Subcutaneous abdominal adipose tissue (tissue), 5 donors: ENCODE data around the gene APP.
A peak's percentile ranks its signal among the peaks of the same experiment; 100 is the strongest.
"Not testable (repeated sequence)": the region's sequence is repeated elsewhere in the genome, so short reads cannot be mapped to it uniquely, and the experiment has no call there.

Experiments
- H3K27ac ChIP-seq: one replicate; pipeline ENCODE4 v1.7.0; 2013; ENCODE audit warnings: low read depth, mild to moderate bottlenecking, inconsistent platforms, low read length, moderate library complexity
- H3K27me3 ChIP-seq, 5 donors: one replicate each; pipeline ENCODE4 v1.7.0; 2013; ENCODE audit warnings: low read length in 5 of 5, inconsistent platforms in 1 of 5; ENCODE audit not compliant: control insufficient read depth in 5 of 5, insufficient read depth in 4 of 5
- H3K36me3 ChIP-seq, 5 donors: one replicate each; pipeline ENCODE4 v1.7.0; 2013; ENCODE audit warnings: low read length in 5 of 5; ENCODE audit not compliant: control insufficient read depth in 5 of 5, insufficient read depth in 5 of 5
- H3K4me1 ChIP-seq, 5 donors: one replicate each; pipeline ENCODE4 v1.7.0; 2013; ENCODE audit warnings: low read length in 5 of 5, mild to moderate bottlenecking in 3 of 5, moderate library complexity in 1 of 5; ENCODE audit not compliant: control insufficient read depth in 5 of 5, insufficient read depth in 5 of 5
- H3K4me3 ChIP-seq, 5 donors: one replicate each; pipeline ENCODE4 v1.7.0; 2013; ENCODE audit warnings: low read length in 5 of 5, low read depth in 1 of 5
- H3K9ac ChIP-seq, 5 donors: one replicate each; pipeline ENCODE4 v1.7.0; 2013; ENCODE audit warnings: low read length in 5 of 5, mild to moderate bottlenecking in 4 of 5, moderate library complexity in 3 of 5
- H3K9me3 ChIP-seq, 5 donors: one replicate each; pipeline ENCODE4 v1.7.0; 2013; ENCODE audit warnings: low read length in 5 of 5; ENCODE audit not compliant: control insufficient read depth in 5 of 5
- donor health status: healthy.
- donor health status: healthy.
- donor health status: healthy.
- donor health status: healthy.
- donor health status: healthy.

The APP gene

GRCh38 chr21:26020081-26020480 lies 150.5 kb downstream of the APP start:
- no peak overlapping the region for H3K27ac ChIP-seq

GRCh38 chr21:26019236-26019635 lies 151.3 kb downstream of the APP start:
- Histone ChIP-seq H3K9ac (no peak overlapping the region), H3K27me3 (no peaks in the 10 kb centered on the region), H3K36me3 (peaks cover 2 to 8% (median 4%) of the 10 kb centered on the region in 5 donors), H3K4me3 (no peak overlapping the region), H3K9me3 (no peaks in the 10 kb centered on the region), H3K27ac (no peak overlapping the region), H3K4me1 (peaks cover 0 to 2% (median 1%) of the 10 kb centered on the region in 5 donors)

More at GRCh38 chr21:26020081-26020480, 150.5 kb downstream of the APP start:
- H3K4me1 ChIP-seq, result no peaks in the 10 kb centered on the region
- no peaks in the 10 kb centered on the region for H3K27me3 ChIP-seq
- no peaks in the 10 kb centered on the region for H3K9me3 ChIP-seq
- H3K36me3 ChIP-seq, result peaks cover 2 to 8% (median 4%) of the 10 kb centered on the region in 5 donors
- no peak overlapping the region for H3K9ac ChIP-seq
- no peak overlapping the region for H3K4me3 ChIP-seq

GRCh38 chr21:26013970-26014369 lies 156.6 kb downstream of the APP start:
- Histone ChIP-seq H3K27me3 (no peaks in the 10 kb centered on the region), H3K4me1 (peaks cover 0 to 9% (median 5%) of the 10 kb centered on the region in 5 donors), H3K9ac (no peak overlapping the region), H3K4me3 (no peak overlapping the region), H3K9me3 (no peaks in the 10 kb centered on the region), H3K36me3 (no peaks in the 10 kb centered on the region), H3K27ac (no peak overlapping the region)

GRCh38 chr21:26012482-26012881 lies 158.1 kb downstream of the APP start:
- not testable (repeated sequence) for H3K9ac ChIP-seq, H3K27me3 ChIP-seq, H3K27ac ChIP-seq, H3K9me3 ChIP-seq, H3K4me3 ChIP-seq, H3K36me3 ChIP-seq
- H3K4me1 ChIP-seq, result peaks cover 0 to 16% (median 9%) of the 10 kb centered on the region in 5 donors

- Histone ChIP-seq H3K27me3 (no peaks in the 10 kb centered on the region), H3K9me3 (no peaks in the 10 kb centered on the region), H3K4me1 (peaks cover 0 to 16% (median 9%) of the 10 kb centered on the region in 5 donors), H3K27ac (no peak overlapping the region), H3K4me3 (no peak overlapping the region), H3K36me3 (no peaks in the 10 kb centered on the region), H3K9ac (no peak overlapping the region)
Measured at GRCh38 chr21:26011292-26011940, 159.2 kb downstream of the APP start.

GRCh38 chr21:26007951-26008498 lies 162.5 kb downstream of the APP start:
- peaks cover 0 to 12% (median 0%) of the 10 kb centered on the region in 5 donors for H3K4me1 ChIP-seq
- no peak overlapping the region for H3K9ac ChIP-seq
- no peaks in the 10 kb centered on the region for H3K9me3 ChIP-seq
- H3K27me3 ChIP-seq, result no peaks in the 10 kb centered on the region
- H3K4me3 ChIP-seq, result no peak overlapping the region
- H3K27ac ChIP-seq, result peak overlapping the region; percentile 26
- H3K36me3 ChIP-seq, result no peaks in the 10 kb centered on the region

GRCh38 chr21:26005464-26005863 lies 165.1 kb downstream of the APP start:
- Histone ChIP-seq H3K9me3 (no peaks in the 10 kb centered on the region), H3K27ac (no peak overlapping the region), H3K9ac (no peak overlapping the region), H3K4me1 (peaks cover 0 to 12% (median 0%) of the 10 kb centered on the region in 5 donors), H3K36me3 (peaks cover 0 to 2% (median 0%) of the 10 kb centered on the region in 5 donors), H3K4me3 (no peak overlapping the region), H3K27me3 (no peaks in the 10 kb centered on the region)

GRCh38 chr21:26003404-26003803 lies 167.2 kb downstream of the APP start:
- Histone ChIP-seq H3K9me3 (no peaks in the 10 kb centered on the region), H3K27me3 (no peaks in the 10 kb centered on the region), H3K27ac (no peak overlapping the region), H3K36me3 (peaks cover 0 to 12% (median 0%) of the 10 kb centered on the region in 5 donors), H3K4me3 (no peak overlapping the region), H3K4me1 (peaks cover 0 to 13% (median 0%) of the 10 kb centered on the region in 5 donors), H3K9ac (no peak overlapping the region)

GRCh38 chr21:26001356-26001755 lies 169.2 kb downstream of the APP start:
- H3K27ac ChIP-seq, result no peak overlapping the region
- peaks cover 0 to 12% (median 2%) of the 10 kb centered on the region in 5 donors for H3K36me3 ChIP-seq
- no peaks in the 10 kb centered on the region for H3K27me3 ChIP-seq
- no peak overlapping the region for H3K9ac ChIP-seq
- no peak overlapping the region for H3K4me3 ChIP-seq
- peaks cover 0 to 11% (median 0%) of the 10 kb centered on the region in 5 donors for H3K4me1 ChIP-seq
- H3K9me3 ChIP-seq, result no peaks in the 10 kb centered on the region

GRCh38 chr21:25999921-26000582 lies 170.5 kb downstream of the APP start:
- H3K9me3 ChIP-seq, result no peaks in the 10 kb centered on the region
- no peak overlapping the region for H3K9ac ChIP-seq
- peaks cover 0 to 11% (median 0%) of the 10 kb centered on the region in 5 donors for H3K4me1 ChIP-seq
- H3K27ac ChIP-seq, result no peak overlapping the region
- peak overlapping the region in 1 of 5 donors; percentile 3 for H3K4me3 ChIP-seq
- no peaks in the 10 kb centered on the region for H3K27me3 ChIP-seq
- H3K36me3 ChIP-seq, result peaks cover 0 to 12% (median 2%) of the 10 kb centered on the region in 5 donors
